Activated naive CD4-positive, alpha-beta T cell treated with anti-CD3 and anti-CD28 coated beads, Interleukin-2, amount 10 ng/mL, durations not matched to agents 7 days and 5 days (primary cell): ENCODE measurements around the gene DAD1.
A peak's percentile ranks its signal among the peaks of the same experiment; 100 is the strongest.
"Not testable (repeated sequence)": the region's sequence is repeated elsewhere in the genome, so short reads cannot be mapped to it uniquely, and the experiment has no call there.

ENCODE experiments used
- CTCF ChIA-PET: fragments of 350-600 bp; sonication (Branson Sonifier 250); formaldehyde crosslinking; loops from one replicate; lab custom pipeline; 2021; ENCODE audit warnings: antibody characterized with exemption; lab: Charles Lee
- DNase-seq: peaks from one replicate; pipeline ENCODE4 v3.0.0-alpha.2; 2020
- H3K27ac Mint-ChIP-seq: one replicate; pipeline ENCODE4 v1.8.0; 2021; ENCODE audit warnings: mild to moderate bottlenecking, moderate library complexity, mixed read lengths
- H3K27me3 Mint-ChIP-seq: one replicate; pipeline ENCODE4 v1.8.0; 2021; ENCODE audit warnings: mild to moderate bottlenecking, mixed read lengths
- H3K36me3 Mint-ChIP-seq: one replicate; pipeline ENCODE4 v1.8.0; 2021; ENCODE audit warnings: mixed read lengths
- H3K4me1 Mint-ChIP-seq: one replicate; pipeline ENCODE4 v1.8.0; 2021; ENCODE audit warnings: mixed read lengths
- H3K4me3 Mint-ChIP-seq: one replicate; pipeline ENCODE4 v1.8.0; 2021; ENCODE audit warnings: mild to moderate bottlenecking, moderate library complexity, mixed read lengths
- H3K9me3 Mint-ChIP-seq: one replicate; pipeline ENCODE4 v1.8.0; 2021; ENCODE audit warnings: mixed read lengths

DAD1 gene

DNA sequence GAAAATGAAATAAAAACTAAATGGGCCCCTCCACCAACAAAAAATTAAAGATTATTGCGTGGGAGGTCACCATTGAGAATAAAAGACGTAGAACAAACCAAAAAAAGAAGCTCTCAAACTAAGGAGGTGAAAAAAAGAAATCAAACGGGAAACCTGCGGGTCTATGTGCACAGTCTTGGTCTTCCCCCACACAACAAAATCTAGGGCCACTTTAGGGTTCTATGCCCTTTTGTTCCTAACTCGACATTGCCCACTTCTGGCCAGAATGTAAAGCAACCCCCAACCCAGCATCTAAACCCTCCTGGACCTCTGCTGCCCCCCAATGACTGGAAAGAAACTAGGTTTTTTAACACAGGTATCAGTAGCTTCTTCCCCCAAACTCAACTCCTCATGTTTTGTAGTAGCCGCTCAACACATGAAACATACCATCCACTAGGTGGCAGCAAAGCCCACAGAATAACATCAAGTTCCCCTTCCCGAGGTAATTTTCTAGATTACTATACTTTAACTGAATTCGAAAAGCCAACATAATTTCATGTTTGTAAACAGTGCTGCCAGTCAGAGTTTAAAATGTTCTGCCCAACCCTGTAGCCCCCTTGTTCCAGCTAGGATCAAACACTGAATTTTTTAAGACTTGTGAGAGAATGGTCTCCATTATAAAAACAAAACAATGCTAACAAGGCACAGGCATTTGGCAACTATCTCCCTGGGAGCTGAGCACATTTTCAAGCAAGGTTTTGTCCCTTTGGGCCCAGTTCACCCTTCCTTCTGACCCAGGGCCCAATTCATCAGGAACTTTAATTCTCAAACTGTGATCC lies 18.7 kb downstream of the DAD1 start:
- H3K36me3 Mint-ChIP-seq = peaks cover 67% of the 10 kb centered on the region
- H3K9me3 Mint-ChIP-seq = no peaks in the 10 kb centered on the region
- peak overlapping the region; percentile 98 for H3K27ac Mint-ChIP-seq
- peaks cover 59% of the 10 kb centered on the region for H3K4me1 Mint-ChIP-seq
- H3K27me3 Mint-ChIP-seq = no peaks in the 10 kb centered on the region
- DNase-seq = peak; percentile 91
- H3K4me3 Mint-ChIP-seq = peak overlapping the region; percentile 79
- CTCF ChIA-PET = interaction anchor here (0.5 to 7.3 kb wide), 112 partner anchors 9 to 1072 kb away, joined by 3 to 139 read pairs (median 5); partner anchors contain the start of genes ABHD4, AJUBA, DAD1 and LRP10

DNA sequence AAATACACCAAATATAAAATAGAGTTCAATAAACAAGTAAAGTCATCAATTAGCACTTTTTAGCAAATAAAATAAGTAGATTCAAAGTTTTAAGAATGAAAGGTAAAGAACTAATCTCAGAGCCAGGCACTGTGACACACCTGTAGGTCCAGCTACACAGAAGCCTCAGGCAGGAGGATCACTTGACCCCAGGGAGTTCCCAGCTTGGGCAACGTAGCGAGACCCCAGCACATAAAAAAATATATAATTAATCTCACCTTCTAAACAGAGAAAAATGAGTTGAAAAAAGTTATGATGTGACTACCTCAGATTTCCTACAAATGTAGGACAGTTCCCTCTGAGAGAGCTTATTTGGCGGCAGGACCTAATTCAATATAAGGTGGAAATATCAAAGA lies 19.3 kb downstream of the DAD1 start:
- peak overlapping the region; percentile 98 for H3K27ac Mint-ChIP-seq
- CTCF ChIA-PET = interaction anchor here (0.6 to 7.3 kb wide), 106 partner anchors 9 to 1071 kb away, joined by 3 to 139 read pairs (median 5); partner anchors contain the start of genes ABHD4, AJUBA, DAD1 and LRP10
- H3K36me3 Mint-ChIP-seq = peaks cover 67% of the 10 kb centered on the region
- H3K27me3 Mint-ChIP-seq = no peaks in the 10 kb centered on the region
- H3K9me3 Mint-ChIP-seq = no peaks in the 10 kb centered on the region
- peaks cover 65% of the 10 kb centered on the region for H3K4me1 Mint-ChIP-seq
- peak overlapping the region; percentile 79 for H3K4me3 Mint-ChIP-seq
- no peak for DNase-seq

DNA sequence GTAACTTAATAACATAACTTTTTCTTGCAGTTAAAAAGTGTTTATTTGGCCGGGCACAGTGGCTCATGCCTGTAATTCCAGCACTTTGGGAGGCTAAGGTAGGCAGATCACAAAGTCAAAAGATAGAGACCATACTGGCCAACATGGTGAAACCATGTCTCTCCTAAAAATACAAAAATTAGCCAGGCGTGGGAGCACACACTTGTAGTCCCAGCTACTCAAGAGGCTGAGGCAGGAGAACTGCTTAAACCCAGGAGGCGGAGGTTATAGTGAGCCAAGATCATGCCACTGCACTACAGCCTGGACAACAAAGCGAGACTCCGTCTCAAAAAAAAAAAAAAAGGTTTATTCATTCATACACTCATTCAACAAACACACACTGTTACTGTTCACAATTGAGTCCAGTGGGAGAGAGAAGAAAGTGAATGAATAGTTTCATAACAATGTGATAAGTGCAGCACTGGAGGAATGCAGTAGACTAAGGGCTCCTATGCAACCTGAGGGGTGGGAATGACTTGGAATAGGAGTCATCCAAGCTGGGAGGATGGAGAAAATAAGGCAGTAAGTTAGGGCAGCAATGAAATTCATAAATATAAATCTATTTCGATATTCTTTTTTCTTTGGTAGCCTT lies 19.8 kb downstream of the DAD1 start:
- H3K27ac Mint-ChIP-seq = peak overlapping the region; percentile 98
- CTCF ChIA-PET = interaction anchor here (0.6 to 7.3 kb wide), 61 partner anchors 8 to 846 kb away, joined by 3 to 139 read pairs (median 7); partner anchors contain the start of genes ABHD4, AJUBA, DAD1 and LRP10
- peaks cover 67% of the 10 kb centered on the region for H3K36me3 Mint-ChIP-seq
- H3K27me3 Mint-ChIP-seq = no peaks in the 10 kb centered on the region
- no peak for DNase-seq
- peak overlapping the region; percentile 79 for H3K4me3 Mint-ChIP-seq
- no peaks in the 10 kb centered on the region for H3K9me3 Mint-ChIP-seq
- H3K4me1 Mint-ChIP-seq = peaks cover 67% of the 10 kb centered on the region

GRCh38 chr14:22567437-22567836 lies 21.6 kb downstream of the DAD1 start:
- peaks cover 76% of the 10 kb centered on the region for H3K4me1 Mint-ChIP-seq
- no peaks in the 10 kb centered on the region for H3K9me3 Mint-ChIP-seq
- H3K27me3 Mint-ChIP-seq = no peaks in the 10 kb centered on the region
- peak overlapping the region; percentile 97 for H3K27ac Mint-ChIP-seq
- CTCF ChIA-PET = interaction anchor here (0.6 to 7.3 kb wide), 11 partner anchors 9 to 832 kb away, joined by 3 to 139 read pairs (median 4); partner anchors contain the start of gene DAD1
- H3K36me3 Mint-ChIP-seq = peaks cover 64% of the 10 kb centered on the region
- H3K4me3 Mint-ChIP-seq = peak overlapping the region; percentile 46
- DNase-seq = no peak

GRCh38 chr14:22566845-22567244 lies 22.2 kb downstream of the DAD1 start:
- no peak for DNase-seq
- H3K4me3 Mint-ChIP-seq = peak overlapping the region; percentile 46
- peaks cover 80% of the 10 kb centered on the region for H3K4me1 Mint-ChIP-seq
- CTCF ChIA-PET = interaction anchor here (0.6 to 7.3 kb wide), 11 partner anchors 9 to 832 kb away, joined by 3 to 139 read pairs (median 4); partner anchors contain the start of gene DAD1
- peaks cover 60% of the 10 kb centered on the region for H3K36me3 Mint-ChIP-seq
- H3K27ac Mint-ChIP-seq = peak overlapping the region; percentile 97
- no peaks in the 10 kb centered on the region for H3K27me3 Mint-ChIP-seq
- H3K9me3 Mint-ChIP-seq = no peaks in the 10 kb centered on the region

GRCh38 chr14:22566266-22566665 lies 22.8 kb downstream of the DAD1 start:
- Mint-ChIP-seq H3K27ac (peak overlapping the region; percentile 97), H3K4me1 (peaks cover 85% of the 10 kb centered on the region), H3K36me3 (peaks cover 58% of the 10 kb centered on the region), H3K4me3 (peak overlapping the region; percentile 51)
- not testable (repeated sequence) for H3K27me3 Mint-ChIP-seq, H3K9me3 Mint-ChIP-seq, DNase-seq
- CTCF ChIA-PET = interaction anchor here (0.7 to 7.3 kb wide), 8 partner anchors 8 to 652 kb away, joined by 3 to 139 read pairs (median 4); no protein-coding TSS in a partner anchor

GRCh38 chr14:22565391-22565945 lies 23.6 kb downstream of the DAD1 start:
- H3K4me3 Mint-ChIP-seq = peak overlapping the region; percentile 62

DNA sequence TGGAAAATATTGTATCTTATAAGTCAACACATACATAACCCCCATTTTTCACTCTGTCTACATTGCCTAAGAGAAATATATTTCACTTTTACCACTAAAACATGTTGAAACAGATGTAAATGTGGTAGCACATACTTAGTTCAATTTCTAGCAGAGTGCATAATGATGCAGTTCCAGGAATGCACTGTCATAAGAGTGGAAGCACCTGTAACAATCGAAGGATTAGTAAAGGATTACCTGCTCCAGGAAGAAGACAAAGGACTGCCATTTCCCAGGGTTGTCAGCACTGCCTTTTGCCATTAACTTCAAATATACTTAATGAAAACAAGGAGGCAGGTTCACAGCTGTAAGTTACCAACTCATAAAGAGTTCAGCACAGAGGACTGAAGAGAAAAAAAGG lies 24.6 kb downstream of the DAD1 start:
- H3K9me3 Mint-ChIP-seq = no peaks in the 10 kb centered on the region
- peaks cover 97% of the 10 kb centered on the region for H3K4me1 Mint-ChIP-seq
- peak overlapping the region; percentile 62 for H3K4me3 Mint-ChIP-seq
- no peak for DNase-seq
- CTCF ChIA-PET = interaction anchor here (0.8 to 2.7 kb wide), 7 partner anchors 8 to 68 kb away, joined by 3 to 22 read pairs (median 4); partner anchors contain the start of gene DAD1
- no peaks in the 10 kb centered on the region for H3K27me3 Mint-ChIP-seq
- peak overlapping the region; percentile 97 for H3K27ac Mint-ChIP-seq
- H3K36me3 Mint-ChIP-seq = peaks cover 58% of the 10 kb centered on the region

More at GRCh38 chr14:22565391-22565945, 23.6 kb downstream of the DAD1 start:
- no peak for DNase-seq
- Mint-ChIP-seq H3K4me1 (peaks cover 89% of the 10 kb centered on the region), H3K27me3 (no peaks in the 10 kb centered on the region), H3K36me3 (peaks cover 54% of the 10 kb centered on the region), H3K27ac (peak overlapping the region; percentile 97), H3K9me3 (no peaks in the 10 kb centered on the region)
- CTCF ChIA-PET = interaction anchor here (0.6 to 2.7 kb wide), 5 partner anchors 9 to 651 kb away, joined by 3 to 22 read pairs (median 3); no protein-coding TSS in a partner anchor

DNA sequence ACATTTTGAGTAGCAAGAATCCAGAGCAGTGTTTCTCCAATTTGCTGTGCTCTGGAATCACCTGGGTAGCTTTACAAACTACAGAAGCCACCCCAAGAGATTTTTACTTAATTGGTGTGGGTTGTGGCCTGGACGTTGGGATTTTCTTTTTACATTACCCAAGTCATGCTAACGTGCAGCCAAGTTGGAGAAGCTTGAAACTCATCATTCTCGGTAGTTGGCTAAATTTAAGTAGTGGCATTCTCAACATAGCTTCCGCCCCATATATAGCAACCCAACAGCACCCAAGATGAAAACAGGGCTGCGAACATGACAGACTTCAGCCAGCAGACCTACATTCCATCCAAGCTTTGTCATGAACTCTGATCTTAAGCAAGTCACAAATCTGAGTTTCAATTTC lies 25.0 kb downstream of the DAD1 start:
- Mint-ChIP-seq H3K4me1 (peaks cover 97% of the 10 kb centered on the region), H3K9me3 (no peaks in the 10 kb centered on the region), H3K27ac (peak overlapping the region; percentile 97), H3K27me3 (no peaks in the 10 kb centered on the region), H3K36me3 (peaks cover 56% of the 10 kb centered on the region), H3K4me3 (peak overlapping the region; percentile 62)
- DNase-seq = peak; percentile 41
- CTCF ChIA-PET = interaction anchor here (0.7 to 2.7 kb wide), 9 partner anchors 8 to 442 kb away, joined by 3 to 22 read pairs (median 4); partner anchors contain the start of gene DAD1

- peak; percentile 89 for DNase-seq
- peak overlapping the region; percentile 59 for H3K4me3 Mint-ChIP-seq
These were observed 27.1 kb downstream of the DAD1 start for GRCh38 chr14:22561661-22562579.

GRCh38 chr14:22561366-22561660 lies 27.7 kb downstream of the DAD1 start:
- peak overlapping the region; percentile 70 for H3K4me3 Mint-ChIP-seq
- CTCF ChIA-PET = interaction anchor here (1.1 to 3.5 kb wide), 9 partner anchors 10 to 720 kb away, joined by 3 to 113 read pairs (median 4); no protein-coding TSS in a partner anchor
- no peaks in the 10 kb centered on the region for H3K9me3 Mint-ChIP-seq
- peaks cover 94% of the 10 kb centered on the region for H3K4me1 Mint-ChIP-seq
- DNase-seq = no peak
- peak overlapping the region; percentile 97 for H3K27ac Mint-ChIP-seq
- H3K27me3 Mint-ChIP-seq = peaks cover 2% of the 10 kb centered on the region
- H3K36me3 Mint-ChIP-seq = peaks cover 43% of the 10 kb centered on the region

More at GRCh38 chr14:22561661-22562579, 27.1 kb downstream of the DAD1 start:
- peak overlapping the region; percentile 97 for H3K27ac Mint-ChIP-seq
- H3K4me1 Mint-ChIP-seq = peaks cover 97% of the 10 kb centered on the region
- H3K27me3 Mint-ChIP-seq = no peaks in the 10 kb centered on the region
- CTCF ChIA-PET = interaction anchor here (0.7 to 3.5 kb wide), 12 partner anchors 9 to 720 kb away, joined by 3 to 113 read pairs (median 4); no protein-coding TSS in a partner anchor
- H3K9me3 Mint-ChIP-seq = no peaks in the 10 kb centered on the region
- H3K36me3 Mint-ChIP-seq = peaks cover 46% of the 10 kb centered on the region

- DNase-seq = peak; percentile 41
- Mint-ChIP-seq H3K27ac (peak overlapping the region; percentile 97), H3K36me3 (peaks cover 42% of the 10 kb centered on the region), H3K4me3 (peak overlapping the region; percentile 70), H3K9me3 (no peaks in the 10 kb centered on the region), H3K4me1 (peaks cover 94% of the 10 kb centered on the region), H3K27me3 (peaks cover 4% of the 10 kb centered on the region)
- CTCF ChIA-PET = interaction anchor here (0.8 to 3.5 kb wide), 21 partner anchors 10 to 849 kb away, joined by 3 to 113 read pairs (median 4); partner anchors contain the start of gene DAD1
These were observed 28.2 kb downstream of the DAD1 start for GRCh38 chr14:22560662-22561365.
